ENCODE data around the gene NCK2.

DNA sequence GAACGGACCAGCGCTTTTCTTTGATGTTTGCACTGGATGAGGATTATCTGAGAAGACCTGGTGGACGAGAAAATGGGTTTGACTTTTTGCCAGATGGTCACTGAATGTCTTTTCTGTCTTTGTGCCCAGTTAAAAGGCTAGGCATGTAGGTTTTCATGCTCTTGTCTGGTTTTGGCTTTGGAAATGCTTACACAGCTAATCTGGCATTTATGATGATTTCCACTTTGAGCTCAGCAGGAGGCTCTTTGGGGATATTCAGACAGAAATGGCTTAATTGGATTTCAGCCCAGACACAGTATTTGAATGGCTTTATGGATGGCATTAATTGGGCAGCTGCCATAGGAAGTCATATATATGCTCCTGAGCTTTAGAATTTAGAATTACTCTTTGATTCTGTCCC, 59.6 kb downstream of the NCK2 start:
- TF ChIP-seq, protein P1, sequence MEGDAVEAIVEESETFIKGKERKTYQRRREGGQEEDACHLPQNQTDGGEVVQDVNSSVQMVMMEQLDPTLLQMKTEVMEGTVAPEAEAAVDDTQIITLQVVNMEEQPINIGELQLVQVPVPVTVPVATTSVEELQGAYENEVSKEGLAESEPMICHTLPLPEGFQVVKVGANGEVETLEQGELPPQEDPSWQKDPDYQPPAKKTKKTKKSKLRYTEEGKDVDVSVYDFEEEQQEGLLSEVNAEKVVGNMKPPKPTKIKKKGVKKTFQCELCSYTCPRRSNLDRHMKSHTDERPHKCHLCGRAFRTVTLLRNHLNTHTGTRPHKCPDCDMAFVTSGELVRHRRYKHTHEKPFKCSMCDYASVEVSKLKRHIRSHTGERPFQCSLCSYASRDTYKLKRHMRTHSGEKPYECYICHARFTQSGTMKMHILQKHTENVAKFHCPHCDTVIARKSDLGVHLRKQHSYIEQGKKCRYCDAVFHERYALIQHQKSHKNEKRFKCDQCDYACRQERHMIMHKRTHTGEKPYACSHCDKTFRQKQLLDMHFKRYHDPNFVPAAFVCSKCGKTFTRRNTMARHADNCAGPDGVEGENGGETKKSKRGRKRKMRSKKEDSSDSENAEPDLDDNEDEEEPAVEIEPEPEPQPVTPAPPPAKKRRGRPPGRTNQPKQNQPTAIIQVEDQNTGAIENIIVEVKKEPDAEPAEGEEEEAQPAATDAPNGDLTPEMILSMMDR (IDR thresholded peaks at IDR 0.05) = no peak
- no peak for TF ChIP-seq POLR2AphosphoS2 (conservative IDR thresholded peaks at IDR 0.05; ENCODE audit: low read length)
- no peak for TF ChIP-seq USF2 (IDR thresholded peaks at IDR 0.05)
- no peak for TF ChIP-seq SMC3 (IDR thresholded peaks at IDR 0.05)
- TF ChIP-seq POLR2A (IDR thresholded peaks at IDR 0.05; ENCODE audit: low read length) = no peak
- TF ChIP-seq PHF8 (IDR thresholded peaks at IDR 0.05; ENCODE audit: borderline replicate concordance, low read depth) = no peak
- no peak for TF ChIP-seq MYC (IDR thresholded peaks at IDR 0.05; ENCODE audit: borderline replicate concordance, low read length)
- no peak for TF ChIP-seq HOXA7 (CRISPR knock-in tag; IDR thresholded peaks at IDR 0.05)
- no peak for TF ChIP-seq E2F6 (IDR thresholded peaks at IDR 0.05; ENCODE audit: borderline replicate concordance, low read depth)

Data from A549 (cell line).